K562 (cell line): ENCODE results near the gene SDK1. TPM values are rescaled to one million over a fixed set of nuclear protein-coding genes. Genes with fewer than 3 reads are reported as not detected.

Experiments used
- ATAC-seq: fragments of 200-7000 bp; cut with Tn5 transposase; 3 replicates; pipeline ENCODE4 v1.9.1; 2020; ENCODE audit warnings: moderate library complexity
- BruUV-seq: library from RNA; stranded (reverse); fragments of 400-500 nt; replicated peaks from 2 replicates; lab custom pipeline; 2021; lab: Mats Ljungman, UMichigan
- CTCF ChIA-PET: fragments of 300-600 bp; formaldehyde crosslinking; extraction: SDS; loops from one replicate; lab custom pipeline; 2021; ENCODE audit warnings: low intra/inter-chr PET ratio; lab: Yijun Ruan, JAX
- POLR2A ChIA-PET: fragments of 300-600, 350-650 bp; sonication (Branson Sonifier 250); formaldehyde crosslinking; extraction: SDS; loops from one replicate; lab custom pipeline; 2021; ENCODE audit warnings: antibody characterized with exemption, inconsistent platforms; lab: Yijun Ruan, JAX
- DNase-seq, 4 experiments: peaks; one replicate each; pipeline versions ENCODE4 v3.0.0 to v3.0.0-alpha.2; 2011 to 2018; ENCODE audit warnings: low spot score in 3 of 4, mixed read lengths in 3 of 4; ENCODE audit errors: extremely low read depth in 1 of 4
- FAIRE-seq: peaks from 2 replicates; lab custom pipeline; 2011; peaks lifted over from hg19 to GRCh38; lab: Jason Lieb, UNC
- H2AFZ ChIP-seq: 2 replicates; pipeline ENCODE4 v1.6.0; 2011; ENCODE audit warnings: low read depth, low read length, control low read depth, inconsistent platforms
- H3K27ac ChIP-seq: fragments of 200-600 bp; 3 replicates; pipeline ENCODE4 v1.8.0; 2011; ENCODE audit warnings: low read depth, mild to moderate bottlenecking, control low read depth, inconsistent platforms, low read length, moderate library complexity, mixed read lengths; ENCODE audit errors: extremely low read depth
- H3K27me3 ChIP-seq, 2 experiments: fragments of 300-600 bp in 1 of 2; 2 replicates in 1 of 2; 3 replicates in 1 of 2; pipeline versions ENCODE4 v1.6.0 to v1.8.0; 2011; ENCODE audit warnings: inconsistent platforms in 2 of 2, low read length in 2 of 2, mild to moderate bottlenecking in 1 of 2, mixed read lengths in 1 of 2, moderate library complexity in 1 of 2; ENCODE audit not compliant: control insufficient read depth in 2 of 2, insufficient read depth in 2 of 2
- H3K36me3 ChIP-seq: fragments of 300-600 bp; 3 replicates; pipeline ENCODE4 v1.8.0; 2011; ENCODE audit warnings: mild to moderate bottlenecking, low read length, inconsistent platforms; ENCODE audit not compliant: control insufficient read depth, insufficient read depth
- H3K4me1 ChIP-seq, 2 experiments: fragments of 200-600 bp in 1 of 2; replicated peaks in 1 of 2; 2 replicates in 1 of 2; 3 replicates in 1 of 2; pipeline versions ENCODE4 v1.5.1 to v1.8.0; 2011; ENCODE audit warnings: inconsistent platforms in 2 of 2, low read length in 2 of 2, mild to moderate bottlenecking in 1 of 2, mixed read lengths in 1 of 2, moderate library complexity in 1 of 2; ENCODE audit not compliant: control insufficient read depth in 2 of 2, insufficient read depth in 2 of 2
- H3K4me2 ChIP-seq: 2 replicates; pipeline ENCODE4 v1.6.1; 2011; ENCODE audit warnings: low read length, control low read depth, inconsistent platforms, mixed read lengths; ENCODE audit not compliant: insufficient read depth
- H3K4me3 ChIP-seq: fragments of 200-600 bp; sonication (generic), shearing (Covaris generic); 2 replicates; pipeline ENCODE4 v1.5.1; 2016; ENCODE audit warnings: control low read depth, inconsistent platforms
- H3K79me2 ChIP-seq: fragments of 200-600 bp; 3 replicates; pipeline ENCODE4 v1.8.0; 2011; ENCODE audit warnings: low read length, inconsistent platforms; ENCODE audit not compliant: control insufficient read depth, insufficient read depth
- H3K9ac ChIP-seq, 2 experiments: 2 replicates each; pipeline versions ENCODE4 v1.6.0 to v1.6.1; 2011; ENCODE audit warnings: low read depth in 2 of 2, low read length in 2 of 2, control low read depth in 1 of 2, inconsistent platforms in 1 of 2, mild to moderate bottlenecking in 1 of 2, mixed read lengths in 1 of 2; ENCODE audit not compliant: insufficient read depth in 1 of 2
- H3K9me1 ChIP-seq: one replicate; pipeline ENCODE4 v1.6.0; 2011; ENCODE audit warnings: inconsistent platforms, mild to moderate bottlenecking, low read length, moderate library complexity; ENCODE audit not compliant: control insufficient read depth, insufficient read depth
- H3K9me3 ChIP-seq: replicated peaks from 2 replicates; pipeline ENCODE4 v1.5.1; 2011; ENCODE audit warnings: low read depth, low read length, inconsistent platforms; ENCODE audit not compliant: control insufficient read depth, insufficient read depth
- H4K20me1 ChIP-seq: replicated peaks from 2 replicates; pipeline ENCODE4 v1.6.1; 2011; ENCODE audit warnings: low read length, inconsistent platforms, mixed read lengths; ENCODE audit not compliant: control insufficient read depth, insufficient read depth
- ARID2 ChIP-seq: fragments of 450-650 bp; IDR thresholded peaks from 2 replicates; pipeline ENCODE4 v1.6.1; 2017; ENCODE audit warnings: antibody characterized with exemption, mild to moderate bottlenecking
- CREBBP ChIP-seq: IDR thresholded peaks from one replicate; pipeline ENCODE4 v1.6.1; 2012; ENCODE audit warnings: low read depth, mild to moderate bottlenecking, control low read depth, inconsistent platforms, low read length
- CREM ChIP-seq: IDR thresholded peaks from 2 replicates; pipeline ENCODE4 v1.6.1; 2014; ENCODE audit warnings: antibody characterized with exemption, low read depth
- FOSL1 ChIP-seq: fragments of 200-800 bp; sonication (Bioruptor generic); conservative IDR thresholded peaks from 2 replicates; pipeline ENCODE4 v1.6.1; 2016; ENCODE audit warnings: missing genetic modification characterization, missing compliant biosample characterization
- MCM2 ChIP-seq: fragments of 450-650 bp; IDR thresholded peaks from 2 replicates; pipeline ENCODE4 v1.6.1; 2017; ENCODE audit warnings: low read depth, mild to moderate bottlenecking
- VEZF1 ChIP-seq: fragments of 200-800 bp; sonication (Bioruptor generic); IDR thresholded peaks from 2 replicates; pipeline ENCODE4 v1.6.1; 2017; ENCODE audit warnings: missing genetic modification characterization, missing compliant biosample characterization
- ZBTB43 ChIP-seq: sonication (generic); formaldehyde crosslinking; IDR thresholded peaks from 2 replicates; pipeline ENCODE4 v1.8.0; 2023; ENCODE audit warnings: mild to moderate bottlenecking, missing genetic modification reagents
- ZNF436 ChIP-seq: fragments of 250-450, 450-650 bp; sonication (Bioruptor Pico); formaldehyde crosslinking; IDR thresholded peaks from 2 replicates; pipeline ENCODE4 v1.7.0; 2020; ENCODE audit warnings: mild to moderate bottlenecking
- WGBS: fragments of 100-300 bp; shearing (Covaris generic); methylation state at CpG from one replicate; pipeline ENCODE4 v1.1.6; 2016; ENCODE audit warnings: low coverage, mixed read lengths; ENCODE audit not compliant: insufficient coverage; ENCODE audit errors: missing lambda C conversion rate; 5-methylcytosine and 5-hydroxymethylcytosine counted together
- in situ Hi-C: fragments of 300-500 bp; cut with MboI; formaldehyde crosslinking; loops from 4 replicates; pipeline ENCODE4 v1.15.0; 2018; ENCODE audit warnings: inconsistent platforms, mixed read lengths
- intact Hi-C: fragments of 100-400 bp; cut with micrococcal nuclease; formaldehyde crosslinking; loops from 2 replicates; pipeline ENCODE4 v1.14.2; 2022
- polyA plus RNA-seq, 8 experiments: library from polyadenylated mRNA; depleted of rRNA in 4 of 8; stranded (reverse) in 5 of 8; unstranded in 3 of 8; fragments of >200 nt; fragmentation: Nextera tagmentation in 2 of 8; fragmentation: Illumina TruSeq in 1 of 8; extraction: Ambion mirVana in 2 of 8; extraction: Trizol in 1 of 8; gene quantifications; 2 replicates each; pipeline versions ENCODE4 v1.2.1 to v1.2.3, GENCODE V29; 2011 to 2014; ENCODE audit warnings: inconsistent platforms in 1 of 8, missing spikeins in 1 of 8
- total RNA-seq, 7 experiments: library from RNA; depleted of rRNA in 6 of 7; stranded (reverse); fragments of >200 nt in 6 of 7; fragmentation: Illumina TruSeq in 2 of 7; extraction: Trizol in 2 of 7; gene quantifications; 2 replicates each; pipeline versions ENCODE4 v1.2.1 to v1.2.3, GENCODE V29; 2011 to 2021; ENCODE audit warnings: low replicate concordance in 1 of 7
- TF ChIP-seq, protein P1 (sequence below), 2 experiments: IDR thresholded peaks in 1 of 2; conservative IDR thresholded peaks in 1 of 2; 2 replicates each; pipeline ENCODE4 v1.6.1; 2016; ENCODE audit warnings: low read depth in 2 of 2, mild to moderate bottlenecking in 1 of 2, missing compliant biosample characterization in 1 of 2, missing genetic modification characterization in 1 of 2, moderate library complexity in 1 of 2

SDK1 gene
- total and polyA plus RNA-seq, 9 of the 15 experiments (the other 6 are each of a cell fraction or from before 2014, with no cell fraction given), result 0.16 TPM; not detected in 8

DNA sequence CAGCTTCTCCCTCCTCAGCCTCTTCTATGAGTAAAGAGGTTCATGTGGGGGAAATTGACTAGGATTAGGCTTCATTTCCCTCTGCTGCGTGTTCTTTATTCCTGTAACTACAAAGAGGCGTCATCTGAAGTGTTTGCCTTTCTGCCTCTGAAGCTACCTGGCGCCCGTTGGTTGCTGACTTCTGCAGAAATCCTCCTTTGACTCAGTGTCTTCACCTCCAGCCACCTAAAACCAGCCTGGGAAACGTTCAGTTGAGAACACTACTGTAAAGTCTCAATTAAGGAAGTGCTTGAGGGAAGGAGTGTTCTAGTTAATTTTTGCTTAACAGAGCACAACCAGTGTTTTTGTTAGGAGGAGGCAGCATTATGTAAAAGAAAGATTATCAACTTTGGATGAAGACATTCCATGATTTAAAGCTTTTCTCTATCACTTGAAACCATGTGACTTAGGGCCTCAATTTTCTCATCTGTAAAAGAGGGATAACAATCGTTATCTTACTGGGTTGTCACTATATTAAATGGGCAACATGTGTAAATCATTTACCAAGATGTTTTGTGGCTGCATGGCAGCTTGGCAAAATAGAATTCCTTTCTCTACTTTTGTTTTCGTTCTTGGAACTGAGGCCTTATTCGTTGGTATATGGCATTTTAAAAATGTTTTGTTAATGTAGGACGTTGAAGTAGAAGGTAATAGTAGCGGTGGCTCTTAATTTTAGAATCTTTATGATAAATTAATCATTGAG is 642.9 kb downstream of the SDK1 start:
- Histone ChIP-seq H2AFZ (no peak overlapping the region), H3K9ac (no peak overlapping the region), H3K9me1 (no peaks in the 10 kb centered on the region), H3K36me3 (no peaks in the 10 kb centered on the region), H3K4me1 (no peaks in the 10 kb centered on the region; a peak in 1 of 5 replicates), H3K79me2 (no peaks in the 10 kb centered on the region), H3K27me3 (peaks cover 4 to 26% of the 10 kb centered on the region in 2 experiments; a peak in 3 of 5 replicates), H3K4me2 (no peak overlapping the region), H3K4me3 (no peak overlapping the region), H4K20me1 (no peaks in the 10 kb centered on the region; the same call in 1 of the 2 replicates), H3K27ac (no peak overlapping the region), H3K9me3 (no peaks in the 10 kb centered on the region)
- ChIA-PET CTCF (no interaction called here), POLR2A (interaction anchor here (1.4 kb wide), 1 partner anchor 9 kb away, joined by 3 read pairs; no protein-coding TSS in a partner anchor)
- BruUV-seq, result no TSS peak
- intact Hi-C loops, result no loop called here
- under 1% methylated on average over 10 of the region's 10 CpGs for WGBS
- ATAC-seq (no peak), FAIRE-seq (no peak), DNase-seq (no peak)
- in situ Hi-C loops, result no loop called here
- TF ChIP-seq FOSL1 (tag), result no peak
- TF ChIP-seq ZBTB43 (CRISPR knock-in tag), result no peak

GRCh38 chr7:3949242-3949640 is 648.2 kb downstream of the SDK1 start:
- in situ Hi-C loops (no loop called here), intact Hi-C loops (no loop called here)
- Histone ChIP-seq H3K4me1 (no peaks in the 10 kb centered on the region), H3K4me2 (no peak overlapping the region), H3K36me3 (no peaks in the 10 kb centered on the region), H3K9me1 (no peaks in the 10 kb centered on the region), H3K4me3 (no peak overlapping the region), H3K9me3 (no peaks in the 10 kb centered on the region), H2AFZ (no peak overlapping the region), H3K9ac (no peak overlapping the region), H4K20me1 (no peaks in the 10 kb centered on the region; the same call in 1 of the 2 replicates), H3K27ac (no peak overlapping the region), H3K79me2 (no peaks in the 10 kb centered on the region), H3K27me3 (peaks cover 9 to 37% of the 10 kb centered on the region in 2 experiments)
- BruUV-seq, result no TSS peak
- DNase-seq, result no peak
- WGBS, result under 1% methylated on average over 16 of the region's 16 CpGs
- ATAC-seq, result no peak
- ChIA-PET POLR2A (no interaction called here), CTCF (no interaction called here)
- no peak for FAIRE-seq
- TF ChIP-seq ARID2, result no peak
- no peak for TF ChIP-seq MCM2
- TF ChIP-seq ZNF436, result no peak
- no peak for TF ChIP-seq CREM
- TF ChIP-seq CREBBP, result no peak
- TF ChIP-seq, protein P1, sequence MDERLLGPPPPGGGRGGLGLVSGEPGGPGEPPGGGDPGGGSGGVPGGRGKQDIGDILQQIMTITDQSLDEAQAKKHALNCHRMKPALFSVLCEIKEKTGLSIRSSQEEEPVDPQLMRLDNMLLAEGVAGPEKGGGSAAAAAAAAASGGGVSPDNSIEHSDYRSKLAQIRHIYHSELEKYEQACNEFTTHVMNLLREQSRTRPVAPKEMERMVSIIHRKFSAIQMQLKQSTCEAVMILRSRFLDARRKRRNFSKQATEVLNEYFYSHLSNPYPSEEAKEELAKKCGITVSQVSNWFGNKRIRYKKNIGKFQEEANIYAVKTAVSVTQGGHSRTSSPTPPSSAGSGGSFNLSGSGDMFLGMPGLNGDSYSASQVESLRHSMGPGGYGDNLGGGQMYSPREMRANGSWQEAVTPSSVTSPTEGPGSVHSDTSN (CRISPR knock-in tag; IDR thresholded peaks at IDR 0.05; ENCODE audit: low read depth), result no peak
- TF ChIP-seq, protein P1 (tag; conservative IDR thresholded peaks at IDR 0.05; ENCODE audit: low read depth), result no peak
- no peak for TF ChIP-seq VEZF1 (CRISPR knock-in tag)
